Neural progenitor cell (in vitro differentiated cells): ENCODE results near the gene TRPM3. TPM values are rescaled to one million over a fixed set of nuclear protein-coding genes. Genes with fewer than 3 reads are reported as not detected.

Experiments
- DNase-seq: peaks from one replicate; pipeline ENCODE4 v3.0.0-alpha.2; 2016; ENCODE audit warnings: low spot score
- H2AFZ ChIP-seq: fragments of 200-600 bp; sonication (generic); replicated peaks from 2 replicates; pipeline ENCODE4 v1.6.1; 2016; ENCODE audit warnings: antibody characterized with exemption
- H3F3A ChIP-seq: fragments of 200-600 bp; sonication (generic); 2 replicates; pipeline ENCODE4 v1.6.1; 2016; ENCODE audit warnings: antibody characterized with exemption, low read depth
- H3K27ac ChIP-seq: fragments of 200-600 bp; sonication (generic); 2 replicates; pipeline ENCODE4 v1.5.1; 2016; ENCODE audit warnings: mild to moderate bottlenecking
- H3K27me3 ChIP-seq: fragments of 200-600 bp; sonication (generic); 2 replicates; pipeline ENCODE4 v1.6.1; 2016; ENCODE audit warnings: mild to moderate bottlenecking, moderate library complexity
- H3K36me3 ChIP-seq: fragments of 200-600 bp; sonication (generic); 2 replicates; pipeline ENCODE4 v1.5.1; 2016
- H3K4me1 ChIP-seq: fragments of 200-600 bp; sonication (generic); 2 replicates; pipeline ENCODE4 v1.6.1; 2016; ENCODE audit warnings: mixed run types
- H3K4me2 ChIP-seq: fragments of 200-600 bp; sonication (generic); 2 replicates; pipeline ENCODE4 v1.6.1; 2016
- H3K4me3 ChIP-seq: fragments of 200-600 bp; sonication (generic); 2 replicates; pipeline ENCODE4 v1.5.1; 2016
- H3K79me2 ChIP-seq: fragments of 200-600 bp; sonication (generic); 2 replicates; pipeline ENCODE4 v1.6.1; 2016; ENCODE audit warnings: low read depth
- H3K9ac ChIP-seq: fragments of 200-600 bp; sonication (generic); 2 replicates; pipeline ENCODE4 v1.6.1; 2016
- H3K9me3 ChIP-seq: fragments of 200-600 bp; sonication (generic); 2 replicates; pipeline ENCODE4 v1.5.1; 2016; ENCODE audit warnings: low read depth
- H4K20me1 ChIP-seq: fragments of 200-600 bp; sonication (generic); 2 replicates; pipeline ENCODE4 v1.6.1; 2016; ENCODE audit warnings: low read depth
- H3K27ac Mint-ChIP-seq: 3 replicates; pipeline ENCODE4 v1.8.0; 2021; ENCODE audit warnings: mixed read lengths
- H3K27me3 Mint-ChIP-seq: 2 replicates; pipeline ENCODE4 v1.8.0; 2022; ENCODE audit warnings: low read depth, mild to moderate bottlenecking, inconsistent platforms, moderate library complexity, mixed read lengths; ENCODE audit not compliant: insufficient read depth
- H3K36me3 Mint-ChIP-seq: 3 replicates; pipeline ENCODE4 v1.8.0; 2021; ENCODE audit warnings: mixed read lengths
- H3K4me1 Mint-ChIP-seq: 3 replicates; pipeline ENCODE4 v1.8.0; 2021; ENCODE audit warnings: mixed read lengths
- H3K4me3 Mint-ChIP-seq: 3 replicates; pipeline ENCODE4 v1.8.0; 2021; ENCODE audit warnings: mild to moderate bottlenecking, moderate library complexity, mixed read lengths
- H3K9me3 Mint-ChIP-seq: 3 replicates; pipeline ENCODE4 v1.8.0; 2020; ENCODE audit warnings: mixed read lengths
- CTCF ChIP-seq: fragments of 200-600 bp; sonication (generic); IDR thresholded peaks from 2 replicates; pipeline ENCODE4 v1.5.1; 2017; ENCODE audit warnings: antibody characterized with exemption, mild to moderate bottlenecking
- EZH2 ChIP-seq: fragments of 200-600 bp; sonication (generic); IDR thresholded peaks from 2 replicates; pipeline ENCODE4 v1.6.1; 2017; ENCODE audit warnings: antibody characterized with exemption, mild to moderate bottlenecking, moderate library complexity
- EZH2phosphoT487 ChIP-seq: fragments of 200-600 bp; sonication (generic); IDR thresholded peaks from 2 replicates; pipeline ENCODE4 v1.6.1; 2017; ENCODE audit warnings: antibody characterized with exemption
- total RNA-seq: library from RNA; depleted of rRNA; stranded (reverse); fragments of >200 nt; gene quantifications from 2 replicates; pipeline ENCODE4 v1.2.3, GENCODE V29; 2015; ENCODE audit warnings: low replicate concordance

Gene TRPM3
- total RNA-seq, 1 donor from 2014 or later, result 37.2 TPM

- Histone ChIP-seq H2AFZ (no peak overlapping the region), H3K9me3 (no peaks in the 10 kb centered on the region), H3K4me1 (peaks cover under 1% of the 10 kb centered on the region), H3K36me3 (no peaks in the 10 kb centered on the region), H3K4me2 (no peak overlapping the region), H3K27ac (no peak overlapping the region), H3K27me3 (no peaks in the 10 kb centered on the region), H4K20me1 (no peaks in the 10 kb centered on the region), H3K79me2 (no peaks in the 10 kb centered on the region), H3K4me3 (no peak overlapping the region), H3K9ac (no peak overlapping the region), H3F3A (peaks cover 8% of the 10 kb centered on the region)
- Mint-ChIP-seq H3K4me3 (no peak overlapping the region), H3K9me3 (no peaks in the 10 kb centered on the region), H3K4me1 (peaks cover 5% of the 10 kb centered on the region), H3K27me3 (no peaks in the 10 kb centered on the region), H3K27ac (no peak overlapping the region), H3K36me3 (peaks cover 29% of the 10 kb centered on the region)
- DNase-seq, result no peak
- no peak for TF ChIP-seq EZH2phosphoT487
- TF ChIP-seq EZH2, result no peak
- no peak for TF ChIP-seq CTCF
These were observed 514.1 kb downstream of the TRPM3 start for GRCh38 chr9:70607329-70607728.

GRCh38 chr9:70603020-70603411, 518.4 kb downstream of the TRPM3 start:
- Histone ChIP-seq H4K20me1 (no peaks in the 10 kb centered on the region), H3F3A (peaks cover 8% of the 10 kb centered on the region), H3K4me2 (no peak overlapping the region), H2AFZ (no peak overlapping the region), H3K79me2 (no peaks in the 10 kb centered on the region), H3K36me3 (no peaks in the 10 kb centered on the region), H3K27me3 (no peaks in the 10 kb centered on the region), H3K27ac (no peak overlapping the region), H3K4me1 (peaks cover 2% of the 10 kb centered on the region), H3K4me3 (no peak overlapping the region), H3K9ac (no peak overlapping the region), H3K9me3 (no peaks in the 10 kb centered on the region)
- TF ChIP-seq EZH2, result no peak
- no peak for TF ChIP-seq EZH2phosphoT487
- TF ChIP-seq CTCF, result no peak
- Mint-ChIP-seq H3K36me3 (peaks cover 12% of the 10 kb centered on the region), H3K4me3 (no peak overlapping the region), H3K9me3 (no peaks in the 10 kb centered on the region), H3K4me1 (peaks cover 16% of the 10 kb centered on the region), H3K27ac (no peak overlapping the region), H3K27me3 (no peaks in the 10 kb centered on the region)
- no peak for DNase-seq

- Histone ChIP-seq H3K36me3 (no peaks in the 10 kb centered on the region), H3K4me1 (peaks cover 2% of the 10 kb centered on the region), H3K27ac (no peak overlapping the region), H3F3A (peaks cover 8% of the 10 kb centered on the region), H3K79me2 (no peaks in the 10 kb centered on the region), H3K4me2 (no peak overlapping the region), H4K20me1 (no peaks in the 10 kb centered on the region), H3K9ac (no peak overlapping the region), H3K27me3 (no peaks in the 10 kb centered on the region), H3K9me3 (no peaks in the 10 kb centered on the region), H3K4me3 (no peak overlapping the region), H2AFZ (no peak overlapping the region)
- Mint-ChIP-seq H3K4me1 (peaks cover 16% of the 10 kb centered on the region), H3K27ac (no peak overlapping the region), H3K4me3 (no peak overlapping the region), H3K27me3 (no peaks in the 10 kb centered on the region), H3K9me3 (no peaks in the 10 kb centered on the region), H3K36me3 (peaks cover 10% of the 10 kb centered on the region)
- DNase-seq, result peak; percentile 73
- TF ChIP-seq EZH2, result no peak
- peak; percentile 85 for TF ChIP-seq CTCF
- no peak for TF ChIP-seq EZH2phosphoT487
These were observed 519.0 kb downstream of the TRPM3 start for GRCh38 chr9:70602321-70603019.
